A673 (cell line): ENCODE measurements around the gene MUSK. TPM values are rescaled to one million over a fixed set of nuclear protein-coding genes. Genes with fewer than 3 reads are reported as not detected.

ENCODE experiments used
- BruUV-seq: library from RNA; stranded (reverse); fragments of 400-500 nt; replicated peaks from 2 replicates; lab custom pipeline; 2021; lab: Mats Ljungman, UMichigan
- CTCF ChIA-PET: fragments of 300-600 bp; sonication (Branson Sonifier 250); formaldehyde crosslinking; loops from one replicate; lab custom pipeline; 2022; ENCODE audit warnings: antibody characterized with exemption; lab: Charles Lee
- POLR2A ChIA-PET: fragments of 300-600 bp; sonication (Branson Sonifier 250); formaldehyde crosslinking; loops from one replicate; lab custom pipeline; 2022; ENCODE audit warnings: antibody characterized with exemption; ENCODE audit not compliant: low non-redundant PET; lab: Charles Lee
- DNase-seq: peaks from one replicate; pipeline ENCODE4 v3.0.0-alpha.2; 2015; ENCODE audit warnings: low spot score
- H3K27ac ChIP-seq: fragments of 200-600 bp; sonication (generic); 2 replicates; pipeline ENCODE4 v1.5.1; 2016; ENCODE audit warnings: mixed run types, low read depth, mild to moderate bottlenecking, mixed read lengths, antibody characterized with exemption, low read length; ENCODE audit not compliant: poor library complexity, severe bottlenecking
- H3K27me3 ChIP-seq: fragments of 200-600 bp; sonication (generic); replicated peaks from 2 replicates; pipeline ENCODE4 v1.6.1; 2017; ENCODE audit warnings: mixed run types, low read depth, mild to moderate bottlenecking, mixed read lengths, antibody characterized with exemption, low read length; ENCODE audit not compliant: insufficient read depth, poor library complexity
- H3K36me3 ChIP-seq: fragments of 200-600 bp; sonication (generic); 2 replicates; pipeline ENCODE4 v1.6.1; 2016; ENCODE audit warnings: mixed run types, mild to moderate bottlenecking, mixed read lengths, antibody characterized with exemption, low read length; ENCODE audit not compliant: insufficient read depth, poor library complexity, severe bottlenecking
- H3K4me1 ChIP-seq: fragments of 200-600 bp; sonication (generic); 2 replicates; pipeline ENCODE4 v1.6.1; 2017; ENCODE audit warnings: mixed run types, mild to moderate bottlenecking, mixed read lengths, antibody characterized with exemption, low read length; ENCODE audit not compliant: insufficient read depth, poor library complexity, severe bottlenecking
- H3K4me3 ChIP-seq: fragments of 200-600 bp; sonication (generic); 2 replicates; pipeline ENCODE4 v1.5.1; 2016; ENCODE audit warnings: low read depth, mixed run types, mild to moderate bottlenecking, mixed read lengths, low read length; ENCODE audit not compliant: poor library complexity, severe bottlenecking
- H3K9me3 ChIP-seq: fragments of 200-600 bp; sonication (generic); 2 replicates; pipeline ENCODE4 v1.6.1; 2016; ENCODE audit warnings: mixed run types, low read depth, mild to moderate bottlenecking, mixed read lengths, antibody characterized with exemption, low read length; ENCODE audit not compliant: poor library complexity, severe bottlenecking
- EZH2 ChIP-seq: fragments of 200-600 bp; sonication (generic); IDR thresholded peaks from 2 replicates; pipeline ENCODE4 v1.6.1; 2017; ENCODE audit warnings: borderline replicate concordance, low read depth, mild to moderate bottlenecking, mixed read lengths, antibody characterized with exemption, low read length; ENCODE audit not compliant: poor library complexity, severe bottlenecking
- intact Hi-C: fragments of 100-400 bp; cut with micrococcal nuclease; formaldehyde crosslinking; loops from one replicate; pipeline ENCODE4 v1.10.0; 2022; ENCODE audit not compliant: unreplicated experiment
- total RNA-seq: library from RNA; stranded (reverse); gene quantifications from 2 replicates; pipeline ENCODE4 v1.2.3, GENCODE V29; 2021
- TF ChIP-seq, protein P1 (sequence below): fragments of 300-800, 200-600 bp; sonication (generic); conservative IDR thresholded peaks from 2 replicates; pipeline ENCODE4 v1.5.1; 2017; ENCODE audit warnings: low read depth, mild to moderate bottlenecking, antibody characterized with exemption, low read length, moderate library complexity, mixed read lengths

The MUSK gene
- total RNA-seq, 1 experiment from 2014 or later = not detected

DNA sequence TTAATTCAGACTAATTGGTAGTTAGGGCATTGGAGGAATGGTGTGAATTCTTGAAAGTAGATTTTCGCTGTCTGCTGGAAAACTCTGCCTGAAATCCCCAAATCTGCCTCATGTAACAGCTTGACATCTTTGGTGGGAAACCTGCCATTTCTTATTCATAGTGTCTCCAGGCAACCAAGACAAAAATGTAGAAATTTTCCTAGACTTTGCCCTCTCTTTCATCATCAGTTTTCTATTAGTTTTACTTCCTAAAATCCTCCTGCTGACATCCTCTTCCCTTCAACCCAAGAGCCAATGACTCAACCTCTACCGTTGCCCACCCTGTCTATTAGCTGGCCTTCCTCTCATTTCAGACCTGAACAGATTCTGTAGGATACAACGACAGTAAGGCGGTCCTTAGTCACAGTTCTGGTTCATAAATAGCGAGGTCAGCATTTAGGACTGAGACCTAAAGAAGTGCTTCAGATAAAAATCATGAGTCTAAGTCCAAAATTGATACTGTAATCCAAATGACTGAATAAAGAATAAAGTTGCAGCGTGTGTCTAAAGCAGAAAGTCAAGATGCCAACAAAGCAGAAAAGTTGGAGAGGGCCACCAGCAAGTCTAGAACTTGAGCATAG, 133.9 kb downstream of the MUSK start:
- H3K4me3 ChIP-seq = no peak overlapping the region
- H3K36me3 ChIP-seq = no peaks in the 10 kb centered on the region
- H3K4me1 ChIP-seq = no peaks in the 10 kb centered on the region
- H3K27ac ChIP-seq = no peak overlapping the region
- H3K9me3 ChIP-seq = no peaks in the 10 kb centered on the region
- intact Hi-C loops = no loop called here
- CTCF ChIA-PET = no interaction called here
- H3K27me3 ChIP-seq = no peaks in the 10 kb centered on the region
- BruUV-seq = no TSS peak
- no peak for DNase-seq
- POLR2A ChIA-PET = no interaction called here
- no peak for TF ChIP-seq EZH2
- TF ChIP-seq, protein P1, sequence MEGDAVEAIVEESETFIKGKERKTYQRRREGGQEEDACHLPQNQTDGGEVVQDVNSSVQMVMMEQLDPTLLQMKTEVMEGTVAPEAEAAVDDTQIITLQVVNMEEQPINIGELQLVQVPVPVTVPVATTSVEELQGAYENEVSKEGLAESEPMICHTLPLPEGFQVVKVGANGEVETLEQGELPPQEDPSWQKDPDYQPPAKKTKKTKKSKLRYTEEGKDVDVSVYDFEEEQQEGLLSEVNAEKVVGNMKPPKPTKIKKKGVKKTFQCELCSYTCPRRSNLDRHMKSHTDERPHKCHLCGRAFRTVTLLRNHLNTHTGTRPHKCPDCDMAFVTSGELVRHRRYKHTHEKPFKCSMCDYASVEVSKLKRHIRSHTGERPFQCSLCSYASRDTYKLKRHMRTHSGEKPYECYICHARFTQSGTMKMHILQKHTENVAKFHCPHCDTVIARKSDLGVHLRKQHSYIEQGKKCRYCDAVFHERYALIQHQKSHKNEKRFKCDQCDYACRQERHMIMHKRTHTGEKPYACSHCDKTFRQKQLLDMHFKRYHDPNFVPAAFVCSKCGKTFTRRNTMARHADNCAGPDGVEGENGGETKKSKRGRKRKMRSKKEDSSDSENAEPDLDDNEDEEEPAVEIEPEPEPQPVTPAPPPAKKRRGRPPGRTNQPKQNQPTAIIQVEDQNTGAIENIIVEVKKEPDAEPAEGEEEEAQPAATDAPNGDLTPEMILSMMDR = no peak

DNA sequence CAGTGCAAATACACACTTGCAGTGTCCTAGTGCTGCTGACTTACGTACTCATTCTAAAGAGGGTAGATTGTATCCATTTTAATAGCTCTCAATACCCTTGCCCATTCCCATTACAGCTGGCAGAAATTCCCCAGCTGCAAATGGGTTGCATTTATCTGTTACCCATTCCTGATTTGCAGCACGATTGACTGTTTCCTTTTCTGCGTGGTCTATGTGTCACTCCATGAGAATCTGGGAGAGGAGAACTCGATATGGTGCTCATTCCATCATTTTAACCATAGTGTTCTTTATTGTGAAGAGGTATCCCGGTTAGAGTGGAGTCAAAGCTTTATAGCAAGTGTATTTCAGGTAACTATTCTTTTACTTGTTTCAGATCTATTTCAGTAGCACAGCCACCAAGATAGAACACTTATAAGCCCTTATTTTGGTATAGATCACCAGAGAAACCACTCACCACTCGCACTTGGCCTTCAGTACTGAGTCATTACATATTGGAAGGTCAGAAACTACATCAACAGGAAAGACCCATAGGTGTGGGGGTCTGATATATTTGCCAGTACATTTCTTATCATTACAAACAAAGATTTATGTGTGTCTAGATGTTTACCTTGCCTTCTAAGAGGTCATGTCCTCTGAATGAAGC, 139.5 kb downstream of the MUSK start:
- intact Hi-C loops = no loop called here
- Histone ChIP-seq H3K4me1 (no peaks in the 10 kb centered on the region), H3K27me3 (no peaks in the 10 kb centered on the region), H3K36me3 (no peaks in the 10 kb centered on the region), H3K9me3 (no peaks in the 10 kb centered on the region), H3K4me3 (no peak overlapping the region), H3K27ac (no peak overlapping the region)
- no peak for DNase-seq
- no peak for TF ChIP-seq EZH2
- TF ChIP-seq, protein P1 = no peak
- CTCF ChIA-PET = no interaction called here
- POLR2A ChIA-PET = no interaction called here
- BruUV-seq = no TSS peak

DNA sequence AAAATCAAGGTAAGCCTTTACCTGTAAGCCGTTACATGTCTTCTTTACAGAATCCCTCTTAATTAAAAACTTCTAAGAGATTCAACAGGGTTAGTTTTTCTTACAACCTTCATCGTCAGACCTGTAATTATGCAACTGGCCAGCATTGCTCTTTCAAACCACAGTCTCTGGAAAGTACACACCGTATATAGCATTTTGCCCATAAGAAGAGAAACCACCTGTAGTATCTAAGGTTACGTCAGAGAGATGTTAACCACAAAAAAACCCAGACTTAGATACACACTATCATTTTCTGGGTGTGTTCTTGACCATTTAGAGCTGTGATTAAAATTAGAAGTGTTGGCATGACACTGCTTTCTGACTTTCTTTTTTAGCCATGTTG, 140.0 kb downstream of the MUSK start:
- CTCF ChIA-PET = no interaction called here
- no TSS peak for BruUV-seq
- no peak for DNase-seq
- H3K36me3 ChIP-seq = no peaks in the 10 kb centered on the region
- TF ChIP-seq, protein P1 = no peak
- H3K9me3 ChIP-seq = no peaks in the 10 kb centered on the region
- H3K4me1 ChIP-seq = no peaks in the 10 kb centered on the region
- H3K4me3 ChIP-seq = no peak overlapping the region
- no peaks in the 10 kb centered on the region for H3K27me3 ChIP-seq
- H3K27ac ChIP-seq = no peak overlapping the region
- POLR2A ChIA-PET = no interaction called here
- intact Hi-C loops = no loop called here
